Ishikawa (cell line): ENCODE results near the gene NEDD4L.

Experiments
- CEBPB ChIP-seq: IDR thresholded peaks from 2 replicates; pipeline ENCODE4 v1.6.1; 2012
- CREB1 ChIP-seq: IDR thresholded peaks from 2 replicates; pipeline ENCODE4 v1.6.1; 2012; ENCODE audit warnings: low read depth
- EGR1 ChIP-seq: IDR thresholded peaks from 2 replicates; pipeline ENCODE4 v1.6.1; 2012
- EP300 ChIP-seq: IDR thresholded peaks from 2 replicates; pipeline ENCODE4 v1.6.1; 2012; ENCODE audit warnings: borderline replicate concordance
- FOXM1 ChIP-seq: IDR thresholded peaks from 2 replicates; pipeline ENCODE4 v1.6.1; 2012; ENCODE audit warnings: low read depth, borderline replicate concordance
- MAX ChIP-seq: IDR thresholded peaks from 2 replicates; pipeline ENCODE4 v1.6.1; 2012
- NFIC ChIP-seq: IDR thresholded peaks from 2 replicates; pipeline ENCODE4 v1.6.1; 2012
- RAD21 ChIP-seq: IDR thresholded peaks from 2 replicates; pipeline ENCODE4 v1.6.1; 2012; ENCODE audit warnings: low read depth
- REST ChIP-seq: IDR thresholded peaks from 2 replicates; pipeline ENCODE4 v1.6.1; 2012; ENCODE audit warnings: low read depth, mild to moderate bottlenecking
- TAF1 ChIP-seq: IDR thresholded peaks from 2 replicates; pipeline ENCODE4 v1.6.1; 2012; ENCODE audit warnings: low read depth, mild to moderate bottlenecking
- TCF12 ChIP-seq: IDR thresholded peaks from 2 replicates; pipeline ENCODE4 v1.6.1; 2012; ENCODE audit warnings: low read depth
- TEAD4 ChIP-seq: IDR thresholded peaks from 2 replicates; pipeline ENCODE4 v1.6.1; 2012
- USF1 ChIP-seq: IDR thresholded peaks from 2 replicates; pipeline ENCODE4 v1.6.1; 2012
- YY1 ChIP-seq: IDR thresholded peaks from 2 replicates; pipeline ENCODE4 v1.6.1; 2012; ENCODE audit warnings: low read depth
- ZBTB7A ChIP-seq: IDR thresholded peaks from 2 replicates; pipeline ENCODE4 v1.6.1; 2012; ENCODE audit warnings: low read depth

NEDD4L gene

GRCh38 chr18:58175786-58176176 lies 131.8 kb downstream of the NEDD4L start:
- TF ChIP-seq REST: no peak
- no peak for TF ChIP-seq EP300
- TF ChIP-seq USF1: no peak
- TF ChIP-seq EGR1: no peak
- TF ChIP-seq NFIC: no peak
- no peak for TF ChIP-seq CEBPB
- TF ChIP-seq YY1: no peak
- TF ChIP-seq TEAD4: no peak
- no peak for TF ChIP-seq TCF12
- no peak for TF ChIP-seq CREB1
- no peak for TF ChIP-seq RAD21

GRCh38 chr18:58177004-58177717 lies 133.1 kb downstream of the NEDD4L start:
- no peak for TF ChIP-seq TCF12
- TF ChIP-seq TAF1: no peak
- TF ChIP-seq YY1: no peak
- no peak for TF ChIP-seq CREB1
- TF ChIP-seq RAD21: no peak
- TF ChIP-seq USF1: no peak
- TF ChIP-seq MAX: no peak
- TF ChIP-seq NFIC: no peak; the same call in 1 of the 2 replicates
- no peak for TF ChIP-seq EP300
- no peak for TF ChIP-seq FOXM1
- TF ChIP-seq TEAD4: no peak
- TF ChIP-seq EGR1: no peak
- no peak for TF ChIP-seq CEBPB
- no peak for TF ChIP-seq ZBTB7A
- no peak for TF ChIP-seq REST

GRCh38 chr18:58177896-58178470 lies 134.0 kb downstream of the NEDD4L start:
- TF ChIP-seq TEAD4: no peak
- no peak for TF ChIP-seq CEBPB
- no peak for TF ChIP-seq TCF12
- no peak for TF ChIP-seq ZBTB7A
- no peak for TF ChIP-seq FOXM1
- TF ChIP-seq NFIC: no peak
- no peak for TF ChIP-seq EGR1
- no peak for TF ChIP-seq EP300
- TF ChIP-seq YY1: no peak
- no peak for TF ChIP-seq MAX
- no peak for TF ChIP-seq REST
- TF ChIP-seq CREB1: no peak
- TF ChIP-seq RAD21: no peak

GRCh38 chr18:58178511-58178910 lies 134.5 kb downstream of the NEDD4L start:
- no peak for TF ChIP-seq USF1
- no peak for TF ChIP-seq NFIC
- no peak for TF ChIP-seq YY1
